ENCODE results near the gene TMEM218.
"Not testable (repeated sequence)": the region's sequence is repeated elsewhere in the genome, so short reads cannot be mapped to it uniquely, and the experiment has no call there.

TMEM218 gene

GRCh38 chr11:125073616-125074483, 37.6 kb downstream of the TMEM218 start:
- DNase-seq, result no peak

- DNase-seq, result no peak
Observed at GRCh38 chr11:125072961-125073590, 38.4 kb downstream of the TMEM218 start.

GRCh38 chr11:125072218-125072960, 39.0 kb downstream of the TMEM218 start:
- DNase-seq, result no peak

GRCh38 chr11:125071846-125072217, 39.6 kb downstream of the TMEM218 start:
- no peak for DNase-seq

DNA sequence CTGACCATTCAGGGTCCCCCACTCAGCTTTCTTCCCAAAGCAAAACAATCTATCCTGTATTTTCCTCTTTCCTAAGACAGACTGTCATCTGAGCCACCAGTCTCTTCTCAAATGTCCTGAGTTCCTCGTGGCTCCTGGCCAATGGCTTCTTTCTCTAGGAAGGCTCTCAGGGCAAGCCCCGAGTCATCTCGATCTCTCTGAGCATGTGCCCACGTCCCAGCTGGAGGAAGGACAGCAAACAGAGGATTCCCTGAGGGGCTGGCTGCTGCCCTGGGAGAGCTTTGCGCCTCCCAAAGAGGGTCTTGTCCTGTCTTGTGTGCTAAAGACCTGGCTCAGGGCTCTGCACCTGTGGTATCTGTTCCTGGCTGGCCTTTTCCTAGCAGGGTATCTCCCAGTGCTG, 40.0 kb downstream of the TMEM218 start:
- DNase-seq, result no peak

DNA sequence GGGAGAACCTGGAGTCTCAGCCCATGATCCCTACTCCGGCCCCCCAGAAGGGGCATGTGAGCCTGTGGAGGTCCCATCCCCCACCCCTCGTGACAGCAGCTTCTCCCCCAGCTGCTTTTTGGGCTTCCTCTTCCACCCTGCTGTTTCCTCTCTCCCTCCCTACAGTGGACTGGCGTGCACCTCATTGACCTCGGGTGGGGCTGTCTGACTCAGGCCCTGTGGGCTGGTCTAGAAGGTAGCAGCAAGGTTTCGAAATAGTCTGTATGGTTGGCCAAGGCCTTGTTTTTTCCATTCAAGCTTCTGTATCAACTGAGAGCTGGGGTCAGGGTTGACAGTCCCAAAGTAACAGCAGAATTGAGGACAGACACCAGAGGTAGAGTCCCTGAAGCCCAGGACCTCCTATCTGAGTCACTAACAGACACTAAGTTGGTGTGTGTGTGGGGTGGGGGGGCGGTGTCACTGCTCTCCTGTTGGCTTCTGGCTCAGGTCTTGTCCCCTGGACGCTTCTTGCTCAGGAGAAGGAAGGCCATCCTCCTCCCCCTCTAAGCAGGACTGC, 40.6 kb downstream of the TMEM218 start:
- no peak for DNase-seq

GRCh38 chr11:125069796-125070195, 41.6 kb downstream of the TMEM218 start:
- no peak for DNase-seq

GRCh38 chr11:125069008-125069407, 42.4 kb downstream of the TMEM218 start:
- DNase-seq, result no peak

- no peak for DNase-seq
Observed at GRCh38 chr11:125068368-125068767, 43.1 kb downstream of the TMEM218 start.

DNA sequence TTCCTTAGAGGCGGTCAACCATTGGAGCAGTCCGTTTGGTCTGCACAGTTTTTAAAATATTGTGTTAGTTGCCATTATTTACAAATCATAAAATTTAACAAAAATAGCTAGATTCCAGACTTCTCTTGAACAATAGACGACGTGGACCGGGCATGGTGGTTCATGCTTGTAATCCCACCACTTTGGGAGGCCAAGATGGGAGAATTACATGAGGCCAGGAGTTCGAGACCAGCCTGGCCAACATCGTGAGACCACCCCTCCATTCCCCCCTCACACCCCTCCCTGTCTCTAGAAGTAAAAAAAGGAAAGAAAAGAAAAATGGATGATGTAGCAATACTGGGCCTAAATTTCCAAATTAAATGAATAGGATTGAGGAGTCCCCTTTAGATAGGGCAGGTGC, 47.4 kb downstream of the TMEM218 start:
- no peak for DNase-seq

- no peak for DNase-seq
Observed at GRCh38 chr11:125063429-125064043, 47.9 kb downstream of the TMEM218 start.

DNA sequence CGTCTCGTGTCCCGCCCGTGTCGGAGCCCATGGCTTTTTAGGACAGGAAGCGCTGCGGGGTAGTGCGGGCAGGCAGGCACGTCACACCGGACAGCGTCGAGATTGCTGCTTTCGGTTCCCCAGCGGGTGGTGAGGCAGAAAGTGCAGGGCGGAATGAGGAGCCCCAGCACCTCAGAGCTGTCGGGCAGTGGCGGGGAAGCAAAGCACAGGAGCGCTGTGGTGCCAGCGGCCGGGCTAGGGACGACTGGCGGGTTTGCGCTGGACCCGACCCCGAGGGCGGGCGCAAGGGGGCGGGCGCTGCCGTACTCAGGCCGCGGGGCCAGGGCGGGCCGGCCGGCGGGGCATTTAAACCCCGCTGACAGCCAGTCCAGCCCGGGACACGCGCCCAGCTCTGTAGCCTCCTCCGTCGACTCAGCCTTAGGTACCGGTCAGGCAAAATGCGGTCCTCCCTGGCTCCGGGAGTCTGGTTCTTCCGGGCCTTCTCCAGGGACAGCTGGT, 48.4 kb downstream of the TMEM218 start, which contains the start of gene SLC37A2:
Gene SLC37A2, plus strand, starts transcription at position 375 of the 498 bp plus-strand sequence. Its CDS starts 63 bp downstream, at position 438.
- DNase-seq, result peak; percentile 56

DNA sequence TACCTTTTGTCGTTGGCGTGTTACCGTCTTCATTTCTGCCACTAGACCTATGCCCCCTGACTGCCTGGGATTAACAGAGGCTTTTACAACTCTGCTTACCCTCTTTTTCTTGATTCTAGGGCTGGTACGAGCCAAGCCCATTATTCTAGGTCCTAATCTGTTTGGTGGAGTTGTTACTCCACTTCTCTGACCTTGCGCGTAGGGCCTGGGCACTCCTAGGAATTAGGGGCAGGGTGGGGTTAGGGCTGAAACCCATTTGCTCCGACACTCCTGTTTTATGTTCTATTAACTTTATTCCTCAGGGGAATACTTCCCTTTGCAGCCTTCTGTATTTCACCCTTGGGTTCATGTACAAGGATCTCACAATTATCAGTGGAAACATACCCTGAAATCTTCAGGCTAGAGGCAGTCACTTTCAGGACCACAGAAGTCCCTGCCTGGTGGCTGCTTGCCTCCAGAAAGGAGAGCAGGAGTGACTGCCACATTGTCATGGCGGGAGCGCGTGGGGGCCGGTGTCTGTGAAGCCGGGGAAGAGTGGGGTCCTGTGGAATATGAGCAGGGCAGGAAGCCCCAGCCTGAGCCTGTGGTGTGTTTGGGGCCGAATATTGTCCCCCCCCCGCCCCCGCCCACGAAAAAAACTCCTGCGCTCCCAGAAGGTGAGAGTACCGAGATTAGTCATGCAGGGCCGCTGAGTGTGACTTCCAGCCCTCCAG, 49.1 kb downstream of the TMEM218 start:
- no peak for DNase-seq

DNA sequence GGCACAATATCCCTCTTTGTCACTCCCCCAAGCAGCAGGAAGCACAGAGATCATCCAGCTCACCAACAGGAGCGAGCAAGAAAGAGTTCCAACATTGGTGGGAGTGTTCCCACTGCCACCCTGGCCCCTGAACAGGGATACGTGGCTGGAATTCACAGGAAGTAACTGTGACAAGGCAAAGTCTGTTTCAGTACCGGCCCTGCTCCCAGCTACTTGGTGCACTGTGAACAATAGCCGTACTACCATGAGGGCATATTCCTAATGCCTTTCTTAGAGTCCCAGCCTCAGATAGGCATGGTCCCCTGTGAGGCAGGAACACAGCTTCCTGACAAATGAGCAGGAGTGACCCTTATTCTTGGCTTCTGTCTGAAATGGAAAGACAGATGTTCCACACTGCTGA, 50.1 kb downstream of the TMEM218 start:
- DNase-seq, result no peak

DNA sequence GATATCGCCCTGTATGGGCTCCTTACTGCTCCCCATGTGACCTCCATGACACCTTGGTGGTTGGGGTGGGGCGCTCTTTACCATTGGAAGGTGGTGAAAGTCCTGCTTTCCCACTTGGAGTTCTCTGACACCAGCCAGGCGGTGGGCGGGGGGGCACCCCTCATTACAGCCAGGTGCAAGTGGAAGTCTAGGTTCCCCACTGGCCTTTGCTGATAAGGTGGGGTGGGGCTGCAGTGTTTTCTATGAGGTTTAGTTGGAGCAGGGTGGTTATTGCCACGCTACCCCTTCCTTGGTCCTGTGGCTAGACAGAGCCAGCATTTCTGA, 53.8 kb downstream of the TMEM218 start:
- no peak for DNase-seq

- DNase-seq, result no peak
Observed at GRCh38 chr11:125056931-125057692, 54.3 kb downstream of the TMEM218 start.

GRCh38 chr11:125056111-125056510, 55.3 kb downstream of the TMEM218 start:
- DNase-seq, result not testable (repeated sequence)

GRCh38 chr11:125055107-125055715, 56.2 kb downstream of the TMEM218 start:
- no peak for DNase-seq

DNA sequence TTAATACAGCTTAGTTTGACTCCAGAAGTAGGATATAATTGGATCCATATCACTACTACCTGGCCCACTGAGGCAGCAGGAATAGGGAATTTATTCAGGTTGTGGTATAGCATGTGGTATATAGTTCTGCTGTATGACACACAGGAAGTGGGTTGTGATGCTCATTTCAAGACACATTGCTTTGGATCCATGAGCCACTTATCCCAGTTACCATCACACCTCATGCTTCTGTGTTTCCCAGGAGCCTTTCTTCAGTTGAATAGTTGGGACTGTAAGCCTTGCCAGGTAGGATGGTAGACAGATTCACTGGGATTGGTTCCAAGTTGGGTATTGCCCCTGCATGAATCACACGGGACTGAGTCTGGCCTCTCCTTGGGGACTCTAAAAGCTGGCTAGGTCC, 58.3 kb downstream of the TMEM218 start:
- no peak for DNase-seq

GRCh38 chr11:125052047-125052446, 59.4 kb downstream of the TMEM218 start:
- DNase-seq, result no peak
